ENCODE results near the gene SNCG.
"Not testable (repeated sequence)": the region's sequence is repeated elsewhere in the genome, so short reads cannot be mapped to it uniquely, and the experiment has no call there.

The SNCG gene

GRCh38 chr10:86978457-86978856 lies 20.1 kb downstream of the SNCG start:
- not testable (repeated sequence) for DNase-seq (ENCODE audit: low read depth)

GRCh38 chr10:86979296-86979818 lies 21.0 kb downstream of the SNCG start:
- no peak for DNase-seq (ENCODE audit: low read depth)

GRCh38 chr10:86979977-86980448 lies 21.6 kb downstream of the SNCG start:
- no peak for DNase-seq (ENCODE audit: low read depth)

GRCh38 chr10:86981020-86981419 lies 22.6 kb downstream of the SNCG start:
- not testable (repeated sequence) for DNase-seq (ENCODE audit: low read depth)

GRCh38 chr10:86981716-86982115 lies 23.3 kb downstream of the SNCG start:
- no peak for DNase-seq (ENCODE audit: low read depth)

- not testable (repeated sequence) for DNase-seq (ENCODE audit: low read depth)
Observed at GRCh38 chr10:86984498-86984897, 26.1 kb downstream of the SNCG start.

- no peak for DNase-seq (ENCODE audit: low read depth)
Observed at GRCh38 chr10:86988520-86988919, 30.1 kb downstream of the SNCG start.

- DNase-seq (ENCODE audit: low read depth): not testable (repeated sequence)
Observed at GRCh38 chr10:86991362-86991761, 33.0 kb downstream of the SNCG start.

GRCh38 chr10:86992456-86992855 lies 34.1 kb downstream of the SNCG start:
- DNase-seq (ENCODE audit: low read depth): no peak

- no peak for DNase-seq (ENCODE audit: low read depth)
Observed at GRCh38 chr10:86992929-86993328, 34.5 kb downstream of the SNCG start.

GRCh38 chr10:86999802-87000403 lies 41.5 kb downstream of the SNCG start:
- DNase-seq (ENCODE audit: low read depth): not testable (repeated sequence)

GRCh38 chr10:87000491-87000890 lies 42.1 kb downstream of the SNCG start:
- no peak for DNase-seq (ENCODE audit: low read depth)

- not testable (repeated sequence) for DNase-seq (ENCODE audit: low read depth)
Observed at GRCh38 chr10:87007124-87007523, 48.7 kb downstream of the SNCG start.

GRCh38 chr10:87007674-87008073 lies 49.3 kb downstream of the SNCG start:
- DNase-seq (ENCODE audit: low read depth): not testable (repeated sequence)

GRCh38 chr10:87008303-87008702 lies 49.9 kb downstream of the SNCG start:
- DNase-seq (ENCODE audit: low read depth): not testable (repeated sequence)

GRCh38 chr10:87009134-87009696 lies 50.8 kb downstream of the SNCG start:
- DNase-seq (ENCODE audit: low read depth): not testable (repeated sequence)

Data from stimulated activated CD8-positive, alpha-beta memory T cell treated with anti-CD3 and anti-CD28 coated beads, Interleukin-15, amount 100 ng/mL, for 24 hours (primary cell).